Stomach (tissue), 9 donors: ENCODE measurements around the gene CEP112. TPM values are rescaled to one million over a fixed set of nuclear protein-coding genes. Genes with fewer than 3 reads are reported as not detected.

Experiments used
- DNase-seq, 2 donors: peaks; one replicate each; pipeline versions ENCODE4 v3.0.0 to v3.0.0-alpha.2; 2013 to 2019
- H3K27ac ChIP-seq, 5 donors: fragments of 200-600 bp in 4 of 5; sonication (generic) in 4 of 5; one replicate each; pipeline ENCODE4 v1.5.1; 2013 to 2019; ENCODE audit warnings: mild to moderate bottlenecking in 1 of 5, moderate library complexity in 1 of 5
- H3K27me3 ChIP-seq, 3 donors: fragments of 200-600 bp; sonication (generic); one replicate each; pipeline ENCODE4 v1.5.1; 2017 to 2019; ENCODE audit warnings: mixed run types in 1 of 3
- H3K36me3 ChIP-seq, 4 donors: fragments of 200-600 bp; sonication (generic); 1 replicate in 3 of 4; 2 replicates in 1 of 4; pipeline ENCODE4 v1.5.1; 2016 to 2019
- H3K4me1 ChIP-seq, 4 donors: fragments of 200-600 bp; sonication (generic); one replicate each; pipeline ENCODE4 v1.5.1; 2016 to 2019
- H3K4me3 ChIP-seq, 4 donors: fragments of 200-600 bp; sonication (generic) in 3 of 4; one replicate each; pipeline ENCODE4 v1.5.1; 2016 to 2019; ENCODE audit warnings: mild to moderate bottlenecking in 1 of 4
- H3K9me3 ChIP-seq, 4 donors: fragments of 200-600 bp; sonication (generic); one replicate each; pipeline ENCODE4 v1.5.1; 2016 to 2019
- CTCF ChIP-seq, 7 experiments: fragments of 450-650 bp in 4 of 7; fragments of 200-600 bp in 3 of 7; sonication (generic) in 3 of 7; IDR thresholded peaks; one replicate each; pipeline ENCODE4 v1.5.1; 2016 to 2019; ENCODE audit warnings: antibody characterized with exemption in 7 of 7, control low read depth in 2 of 7, mild to moderate bottlenecking in 1 of 7
- EP300 ChIP-seq: sonication (generic); formaldehyde crosslinking; IDR thresholded peaks from one replicate; pipeline ENCODE4 v1.6.1; 2017; ENCODE audit warnings: antibody characterized with exemption
- POLR2A ChIP-seq, 4 donors: fragments of 450-650 bp; IDR thresholded peaks; one replicate each; pipeline ENCODE4 v1.6.1; 2016; ENCODE audit warnings: antibody characterized with exemption in 4 of 4, control low read depth in 2 of 4, mild to moderate bottlenecking in 1 of 4, moderate library complexity in 1 of 4
- POLR2AphosphoS5 ChIP-seq, 3 donors: sonication (generic); formaldehyde crosslinking; IDR thresholded peaks; one replicate each; pipeline ENCODE4 v1.6.1; 2016; ENCODE audit warnings: antibody characterized with exemption in 3 of 3
- WGBS, 5 donors: extraction: QIAGEN DNeasy Blood & Tissue Kit in 3 of 5; methylation state at CpG; one replicate each; pipeline versions ENCODE4 v1.1.5 to v1.1.7; 2013 to 2018; 5-methylcytosine and 5-hydroxymethylcytosine counted together
- intact Hi-C: fragments of 100-400 bp; cut with DNase I; formaldehyde crosslinking; loops from one replicate; pipeline ENCODE4 v1.15.1; 2023; ENCODE audit warnings: low total_unique reads
- polyA plus RNA-seq, 3 donors: library from polyadenylated mRNA; stranded (reverse); fragments of 200-250 nt; gene quantifications; one replicate each; pipeline ENCODE4 v1.2.3, GENCODE V29; 2013
- total RNA-seq, 5 donors: library from RNA; depleted of rRNA; stranded (reverse); fragments of >200 nt; gene quantifications; one replicate each; pipeline versions ENCODE4 v1.1.0 to v1.2.3, GENCODE V29; 2014 to 2016
- donor health status: healthy with polysubstance abuse.
- donor health status: Bipolar disorder and iron deficiency.
- donor health status: healthy.

The CEP112 gene
- total and polyA plus RNA-seq, 8 donors, result 3.5 to 108 (median 13.3) TPM

- Histone ChIP-seq H3K4me3 (no peak overlapping the region), H3K27ac (no peak overlapping the region), H3K9me3 (peaks cover 0 to 12% (median 7%) of the 10 kb centered on the region in 4 donors), H3K4me1 (no peaks in the 10 kb centered on the region), H3K36me3 (peaks cover 0 to 18% (median 9%) of the 10 kb centered on the region in 4 donors), H3K27me3 (no peaks in the 10 kb centered on the region)
- TF ChIP-seq CTCF (IDR thresholded peaks at IDR 0.05), result no peak
- intact Hi-C loops, result no loop called here
- 94 to 98% (median 96%) methylated on average over 3 of the region's 3 CpGs for WGBS, 5 donors
- DNase-seq, result no peak
Observed at GRCh38 chr17:65963179-65963578, 228.8 kb downstream of the CEP112 start.

- Histone ChIP-seq H3K4me1 (no peaks in the 10 kb centered on the region), H3K4me3 (no peak overlapping the region), H3K9me3 (peaks cover 0 to 18% (median 9%) of the 10 kb centered on the region in 4 donors), H3K36me3 (peaks cover 0 to 20% (median 9%) of the 10 kb centered on the region in 4 donors), H3K27me3 (no peaks in the 10 kb centered on the region), H3K27ac (no peak overlapping the region)
- no peak for DNase-seq
- 89 to 97% (median 96%) methylated on average over 3 of the region's 3 CpGs for WGBS, 5 donors
- TF ChIP-seq POLR2AphosphoS5 (IDR thresholded peaks at IDR 0.05) (no peak), CTCF (IDR thresholded peaks at IDR 0.05) (no peak), EP300 (no peak), POLR2A (IDR thresholded peaks at IDR 0.05) (no peak)
- intact Hi-C loops, result no loop called here
Observed at GRCh38 chr17:65959630-65960029, 232.3 kb downstream of the CEP112 start.

- peaks cover 0 to 20% (median 9%) of the 10 kb centered on the region in 4 donors for H3K36me3 ChIP-seq
- no peak overlapping the region for H3K4me3 ChIP-seq
- H3K4me1 ChIP-seq, result no peaks in the 10 kb centered on the region
- H3K27ac ChIP-seq, result no peak overlapping the region
- no peak for DNase-seq
- WGBS, 5 donors, result 90 to 96% (median 95%) methylated on average over 1 of the region's 1 CpG
- TF ChIP-seq CTCF (IDR thresholded peaks at IDR 0.05) (no peak), POLR2AphosphoS5 (IDR thresholded peaks at IDR 0.05) (no peak), POLR2A (IDR thresholded peaks at IDR 0.05) (no peak), EP300 (no peak)
- intact Hi-C loops, result no loop called here
- H3K9me3 ChIP-seq, result peaks cover 0 to 18% (median 9%) of the 10 kb centered on the region in 4 donors
- no peaks in the 10 kb centered on the region for H3K27me3 ChIP-seq
Observed at GRCh38 chr17:65956814-65957213, 235.1 kb downstream of the CEP112 start.

GRCh38 chr17:65954148-65954449, 237.8 kb downstream of the CEP112 start:
- WGBS, 5 donors, result 42 to 92% (median 76%) methylated on average over 2 of the region's 2 CpGs
- Histone ChIP-seq H3K36me3 (peaks cover 0 to 11% (median 5%) of the 10 kb centered on the region in 4 donors), H3K4me1 (no peaks in the 10 kb centered on the region), H3K4me3 (no peak overlapping the region), H3K9me3 (peaks cover 0 to 16% (median 7%) of the 10 kb centered on the region in 4 donors), H3K27ac (no peak overlapping the region), H3K27me3 (no peaks in the 10 kb centered on the region)
- TF ChIP-seq CTCF (IDR thresholded peaks at IDR 0.05) (no peak), EP300 (no peak), POLR2A (IDR thresholded peaks at IDR 0.05) (no peak), POLR2AphosphoS5 (IDR thresholded peaks at IDR 0.05) (no peak)
- DNase-seq, result no peak
- intact Hi-C loops, result no loop called here
